Fibroblast of pulmonary artery (primary cell): ENCODE data around the gene BEGAIN.

Source experiments
- DNase-seq: peaks from one replicate; pipeline ENCODE4 v3.0.0-alpha.2; 2010; ENCODE audit warnings: low read depth
- H3K4me3 ChIP-seq: replicated peaks from 2 replicates; pipeline ENCODE4 v1.5.1; 2011; ENCODE audit warnings: low read depth, mild to moderate bottlenecking, control low read depth, low read length, moderate library complexity
- CTCF ChIP-seq: IDR thresholded peaks from 2 replicates; pipeline ENCODE4 v1.5.1; 2011; ENCODE audit warnings: mild to moderate bottlenecking, control low read depth, low read length, inconsistent platforms; ENCODE audit errors: missing control alignments

The BEGAIN gene

GRCh38 chr14:100495917-100496316 is 91.3 kb downstream of the BEGAIN start:
- no peak overlapping the region for H3K4me3 ChIP-seq
- no peak for TF ChIP-seq CTCF
- no peak for DNase-seq

GRCh38 chr14:100494645-100495044 is 92.6 kb downstream of the BEGAIN start:
- H3K4me3 ChIP-seq = no peak overlapping the region
- no peak for DNase-seq
- TF ChIP-seq CTCF = no peak

GRCh38 chr14:100490252-100490651 is 97.0 kb downstream of the BEGAIN start:
- no peak for DNase-seq
- no peak overlapping the region for H3K4me3 ChIP-seq
- TF ChIP-seq CTCF = no peak

GRCh38 chr14:100488057-100488456 is 99.2 kb downstream of the BEGAIN start:
- TF ChIP-seq CTCF = no peak
- DNase-seq = no peak
- no peak overlapping the region for H3K4me3 ChIP-seq

GRCh38 chr14:100487304-100487703 is 99.9 kb downstream of the BEGAIN start:
- no peak for DNase-seq
- TF ChIP-seq CTCF = no peak

More at GRCh38 chr14:100487304-100487703, 99.9 kb downstream of the BEGAIN start:
- no peak overlapping the region for H3K4me3 ChIP-seq
